B cell (primary cell): ENCODE measurements around the gene DYRK2. TPM values are rescaled to one million over a fixed set of nuclear protein-coding genes. Genes with fewer than 3 reads are reported as not detected.

Source experiments
- ATAC-seq: fragments of 200-7000 bp; cut with Tn5 transposase; one replicate; pipeline ENCODE4 v1.10.0; 2021; ENCODE audit warnings: low read depth, mild to moderate bottlenecking, moderate number of reproducible peaks, moderate library complexity
- CTCF ChIA-PET: fragments of 350-600 bp; sonication (Branson Sonifier 250); formaldehyde crosslinking; loops from one replicate; lab custom pipeline; 2021; ENCODE audit warnings: antibody characterized with exemption, inconsistent platforms; lab: Charles Lee
- POLR2A ChIA-PET: fragments of 350-600 bp; sonication (Branson Sonifier 250); formaldehyde crosslinking; loops from one replicate; lab custom pipeline; 2021; ENCODE audit warnings: antibody characterized with exemption; lab: Charles Lee
- DNase-seq: peaks from one replicate; pipeline ENCODE4 v3.0.0; 2013
- H2AFZ ChIP-seq: 2 replicates; pipeline ENCODE4 v1.6.1; 2012; ENCODE audit warnings: mild to moderate bottlenecking, low read depth, low read length; ENCODE audit not compliant: insufficient read depth, poor library complexity, severe bottlenecking
- H3K27ac ChIP-seq, 2 donors: 1 replicate in 1 of 2; 2 replicates in 1 of 2; pipeline ENCODE4 v1.5.1; 2012 to 2013; ENCODE audit warnings: low read length in 2 of 2, mild to moderate bottlenecking in 2 of 2, moderate library complexity in 1 of 2
- H3K27me3 ChIP-seq, 4 experiments: fragments of 200-600 bp in 1 of 4; sonication (generic) in 1 of 4; replicated peaks in 1 of 4; 1 replicate in 2 of 4; 2 replicates in 2 of 4; pipeline versions ENCODE4 v1.6.1 to v1.7.0; 2013 to 2016; ENCODE audit warnings: low read length in 3 of 4, mild to moderate bottlenecking in 2 of 4, mixed read lengths in 1 of 4, moderate library complexity in 1 of 4; ENCODE audit not compliant: insufficient read depth in 4 of 4, control insufficient read depth in 3 of 4; ENCODE audit errors: control extremely low read depth in 1 of 4
- H3K36me3 ChIP-seq, 2 experiments: replicated peaks in 1 of 2; 1 replicate in 1 of 2; 2 replicates in 1 of 2; pipeline versions ENCODE4 v1.6.1 to v1.7.1; 2013; ENCODE audit warnings: low read length in 1 of 2; ENCODE audit not compliant: insufficient read depth in 2 of 2, control insufficient read depth in 1 of 2; ENCODE audit errors: control extremely low read depth in 1 of 2, extremely low read depth in 1 of 2
- H3K4me1 ChIP-seq, 2 donors: fragments of 200-600 bp in 1 of 2; sonication (generic) in 1 of 2; 1 replicate in 1 of 2; 2 replicates in 1 of 2; pipeline versions ENCODE4 v1.5.1 to v1.6.1; 2013 to 2017; ENCODE audit warnings: low read length in 2 of 2; ENCODE audit not compliant: control insufficient read depth in 2 of 2, insufficient read depth in 2 of 2
- H3K4me2 ChIP-seq: replicated peaks from 2 replicates; pipeline ENCODE3; 2012; ENCODE audit warnings: mild to moderate bottlenecking, low read depth, low read length; ENCODE audit not compliant: poor library complexity, severe bottlenecking
- H3K4me3 ChIP-seq, 5 experiments: fragments of 200-600 bp in 1 of 5; sonication (generic) in 1 of 5; 1 replicate in 3 of 5; 2 replicates in 2 of 5; pipeline versions ENCODE4 v1.5.1 to v1.7.0; 2011 to 2016; ENCODE audit warnings: low read length in 4 of 5, mild to moderate bottlenecking in 4 of 5, low read depth in 2 of 5, control low read depth in 1 of 5, moderate library complexity in 1 of 5; ENCODE audit not compliant: insufficient read depth in 1 of 5; ENCODE audit errors: control extremely low read depth in 1 of 5, extremely low read depth in 1 of 5
- H3K79me2 ChIP-seq: fragments of 200-600 bp; sonication (generic); one replicate; pipeline ENCODE4 v1.6.0; 2016; ENCODE audit warnings: low read length; ENCODE audit not compliant: control insufficient read depth, insufficient read depth
- H3K9ac ChIP-seq: fragments of 200-600 bp; sonication (generic); 2 replicates; pipeline ENCODE4 v1.6.1; 2017; ENCODE audit warnings: mild to moderate bottlenecking, low read length, moderate library complexity
- H3K9me3 ChIP-seq, 3 donors: one replicate each; pipeline versions ENCODE4 v1.6.1 to v1.7.1; 2013; ENCODE audit warnings: low read length in 2 of 3; ENCODE audit not compliant: control insufficient read depth in 2 of 3, insufficient read depth in 1 of 3; ENCODE audit errors: control extremely low read depth in 1 of 3
- H4K20me1 ChIP-seq: 2 replicates; pipeline ENCODE4 v1.6.0; 2012; ENCODE audit warnings: mild to moderate bottlenecking, low read length; ENCODE audit not compliant: insufficient read depth, control insufficient read depth, poor library complexity, severe bottlenecking
- H3K27ac Mint-ChIP-seq: one replicate; pipeline ENCODE4 v1.8.0; 2021; ENCODE audit warnings: mixed read lengths
- H3K27me3 Mint-ChIP-seq: one replicate; pipeline ENCODE4 v1.8.0; 2021; ENCODE audit warnings: mixed read lengths
- H3K4me1 Mint-ChIP-seq: one replicate; pipeline ENCODE4 v1.8.0; 2021; ENCODE audit warnings: mixed read lengths
- H3K4me3 Mint-ChIP-seq: one replicate; pipeline ENCODE4 v1.8.0; 2021; ENCODE audit warnings: mixed read lengths
- H3K9me3 Mint-ChIP-seq: one replicate; pipeline ENCODE4 v1.8.0; 2022; ENCODE audit warnings: mixed read lengths; ENCODE audit not compliant: insufficient read depth
- CTCF ChIP-seq: fragments of 200-600 bp; IDR thresholded peaks from one replicate; pipeline ENCODE4 v1.8.0; 2022; ENCODE audit warnings: antibody characterized with exemption, mild to moderate bottlenecking
- EZH2 ChIP-seq: IDR thresholded peaks from 2 replicates; pipeline ENCODE4 v1.6.1; 2012; ENCODE audit warnings: borderline replicate concordance, low read depth, mild to moderate bottlenecking, moderate library complexity, low read length; ENCODE audit not compliant: insufficient read depth, poor library complexity, severe bottlenecking
- WGBS: methylation state at CpG from one replicate; pipeline ENCODE4 v1.1.5; 2013; ENCODE audit warnings: missing lambda C conversion rate; ENCODE audit not compliant: insufficient coverage; 5-methylcytosine and 5-hydroxymethylcytosine counted together
- intact Hi-C: fragments of 100-400 bp; cut with micrococcal nuclease; formaldehyde crosslinking; loops from one replicate; pipeline ENCODE4 v1.10.0; 2022
- polyA plus RNA-seq: library from polyadenylated mRNA; depleted of rRNA; stranded (reverse); fragments of >200 nt; gene quantifications from 2 replicates; pipeline ENCODE4 v1.2.3, GENCODE V29; 2012
- total RNA-seq, 2 donors: library from RNA; stranded (reverse); fragments of 120-200 nt in 1 of 2; gene quantifications; 1 replicate in 1 of 2; 2 replicates in 1 of 2; pipeline versions ENCODE4 v1.2.3 to v1.2.4, GENCODE V29; 2013 to 2022

DYRK2 gene
- total and polyA plus RNA-seq, 2 donors (not counting 1 experiment from before 2014, with no cell fraction given): 21.3 to 75.3 TPM

- H3K4me3 Mint-ChIP-seq: no peak overlapping the region
- peaks cover 3% of the 10 kb centered on the region for H3K4me1 Mint-ChIP-seq
- peaks cover 2% of the 10 kb centered on the region for H3K9me3 Mint-ChIP-seq
- Histone ChIP-seq H3K4me1 (no peaks in the 10 kb centered on the region), H3K4me3 (no peak overlapping the region), H2AFZ (no peak overlapping the region), H3K27me3 (no peaks in the 10 kb centered on the region), H3K9me3 (no peaks in the 10 kb centered on the region), H3K36me3 (no peaks in the 10 kb centered on the region), H3K9ac (no peak overlapping the region), H3K79me2 (no peaks in the 10 kb centered on the region), H4K20me1 (no peaks in the 10 kb centered on the region), H3K4me2 (no peak overlapping the region), H3K27ac (no peak overlapping the region)
- peaks cover 3% of the 10 kb centered on the region for H3K27me3 Mint-ChIP-seq
- ChIA-PET CTCF (no interaction called here), POLR2A (no interaction called here)
- 100% methylated on average over 1 of the region's 1 CpG for WGBS
- TF ChIP-seq EZH2 (no peak), CTCF (no peak)
- no peak overlapping the region for H3K27ac Mint-ChIP-seq
- DNase-seq (no peak), ATAC-seq (no peak)
- intact Hi-C loops: no loop called here
Observed at GRCh38 chr12:67601126-67601525, 47.4 kb upstream of the DYRK2 start.

- POLR2A ChIA-PET: no interaction called here
- Histone ChIP-seq H3K79me2 (no peaks in the 10 kb centered on the region), H3K36me3 (no peaks in the 10 kb centered on the region), H2AFZ (no peak overlapping the region), H3K4me3 (no peak overlapping the region), H3K4me2 (no peak overlapping the region), H3K27ac (no peak overlapping the region), H4K20me1 (no peaks in the 10 kb centered on the region), H3K9ac (no peak overlapping the region), H3K9me3 (no peaks in the 10 kb centered on the region), H3K27me3 (no peaks in the 10 kb centered on the region), H3K4me1 (no peaks in the 10 kb centered on the region)
- no peaks in the 10 kb centered on the region for H3K4me1 Mint-ChIP-seq
- no peaks in the 10 kb centered on the region for H3K9me3 Mint-ChIP-seq
- H3K27ac Mint-ChIP-seq: no peak overlapping the region
- no peak overlapping the region for H3K4me3 Mint-ChIP-seq
- no peak for TF ChIP-seq CTCF
- H3K27me3 Mint-ChIP-seq: no peaks in the 10 kb centered on the region
- DNase-seq (no peak), ATAC-seq (no peak)
- intact Hi-C loops: no loop called here
- 88% methylated on average over 3 of the region's 4 CpGs for WGBS
- CTCF ChIA-PET: no interaction called here
Observed at GRCh38 chr12:67609226-67609870, 39.2 kb upstream of the DYRK2 start.
